Measurements from ENCODE around the gene SERGEF. TPM values are rescaled to one million over a fixed set of nuclear protein-coding genes. Genes with fewer than 3 reads are reported as not detected.

Gene SERGEF
- total and polyA plus RNA-seq, 2 donors from 2014 or later, result 33.2 to 63.0 TPM

DNA sequence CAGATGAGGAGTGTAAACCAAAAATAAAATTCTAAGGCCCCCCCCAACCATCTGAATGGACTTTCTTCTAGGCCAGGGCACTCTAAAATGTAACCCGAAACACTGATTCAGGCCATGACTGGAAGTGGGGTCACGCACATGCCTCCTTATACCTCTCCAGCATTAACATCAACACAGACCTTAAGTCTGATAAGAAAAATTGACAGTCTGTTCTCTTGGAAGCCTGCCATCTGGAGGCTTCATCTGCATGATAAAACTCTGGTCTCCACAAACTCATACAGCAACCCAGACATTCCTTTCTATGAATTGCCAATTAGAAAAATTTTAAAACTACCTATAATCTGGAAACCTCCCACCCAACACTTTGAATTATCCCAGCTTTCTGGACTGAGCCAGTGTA, 3.9 kb upstream of the SERGEF start:
- TF ChIP-seq, protein P1, sequence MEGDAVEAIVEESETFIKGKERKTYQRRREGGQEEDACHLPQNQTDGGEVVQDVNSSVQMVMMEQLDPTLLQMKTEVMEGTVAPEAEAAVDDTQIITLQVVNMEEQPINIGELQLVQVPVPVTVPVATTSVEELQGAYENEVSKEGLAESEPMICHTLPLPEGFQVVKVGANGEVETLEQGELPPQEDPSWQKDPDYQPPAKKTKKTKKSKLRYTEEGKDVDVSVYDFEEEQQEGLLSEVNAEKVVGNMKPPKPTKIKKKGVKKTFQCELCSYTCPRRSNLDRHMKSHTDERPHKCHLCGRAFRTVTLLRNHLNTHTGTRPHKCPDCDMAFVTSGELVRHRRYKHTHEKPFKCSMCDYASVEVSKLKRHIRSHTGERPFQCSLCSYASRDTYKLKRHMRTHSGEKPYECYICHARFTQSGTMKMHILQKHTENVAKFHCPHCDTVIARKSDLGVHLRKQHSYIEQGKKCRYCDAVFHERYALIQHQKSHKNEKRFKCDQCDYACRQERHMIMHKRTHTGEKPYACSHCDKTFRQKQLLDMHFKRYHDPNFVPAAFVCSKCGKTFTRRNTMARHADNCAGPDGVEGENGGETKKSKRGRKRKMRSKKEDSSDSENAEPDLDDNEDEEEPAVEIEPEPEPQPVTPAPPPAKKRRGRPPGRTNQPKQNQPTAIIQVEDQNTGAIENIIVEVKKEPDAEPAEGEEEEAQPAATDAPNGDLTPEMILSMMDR (IDR thresholded peaks at IDR 0.05; ENCODE audit: borderline replicate concordance, extremely low read depth, insufficient read depth), result no peak
- H3K4me1 ChIP-seq (ENCODE audit: control insufficient read depth in 2 of 3, insufficient read depth in 2 of 3, low read depth in 1 of 3, low read length in 3 of 3), result peaks cover 0 to 5% (median 0%) of the 10 kb centered on the region in 3 donors
- no peaks in the 10 kb centered on the region for H3K36me3 ChIP-seq (ENCODE audit: control insufficient read depth in 2 of 3, insufficient read depth in 3 of 3, low read length in 3 of 3)
- no peaks in the 10 kb centered on the region for H3K9me3 ChIP-seq (ENCODE audit: control insufficient read depth in 2 of 3, insufficient read depth in 1 of 3, low read length in 3 of 3)
- DNase-seq (no peak), FAIRE-seq (no peak)
- H3K9ac ChIP-seq (ENCODE audit: low read length in 3 of 3), result no peak overlapping the region
- intact Hi-C loops (cut with DNase I), result no loop called here
- H3K4me3 ChIP-seq (ENCODE audit: low read length in 3 of 3), result no peak overlapping the region
- H3K27ac ChIP-seq (ENCODE audit: low read depth in 2 of 2, low read length in 2 of 2), result no peak overlapping the region
- H3K27me3 ChIP-seq (ENCODE audit: control insufficient read depth, insufficient read depth, low read length), result no peaks in the 10 kb centered on the region

DNA sequence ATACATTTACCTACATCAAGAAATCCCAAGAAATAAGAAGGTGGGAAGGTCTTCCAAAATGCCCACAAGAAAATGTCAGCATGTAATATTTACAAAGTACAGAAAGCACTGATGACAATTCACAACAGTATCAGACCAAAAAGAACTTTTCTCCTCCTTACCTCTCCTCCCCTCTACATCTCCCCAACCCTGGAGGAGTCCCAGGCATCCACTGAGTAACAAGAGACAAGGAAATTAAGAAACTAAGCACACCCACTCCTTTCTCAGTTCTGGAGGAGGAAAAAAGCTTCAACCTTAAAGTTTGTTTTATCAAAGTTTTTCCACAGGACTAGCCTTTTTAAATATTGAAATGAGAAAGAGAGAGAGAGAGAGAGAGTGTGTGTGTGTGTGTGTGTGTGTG, 2.0 kb upstream of the SERGEF start:
- Histone ChIP-seq H3K27me3 (ENCODE audit: control insufficient read depth, insufficient read depth, low read length) (no peaks in the 10 kb centered on the region), H3K4me1 (ENCODE audit: control insufficient read depth in 2 of 3, insufficient read depth in 2 of 3, low read depth in 1 of 3, low read length in 3 of 3) (peaks cover 0 to 5% (median 0%) of the 10 kb centered on the region in 3 donors), H3K27ac (ENCODE audit: low read depth in 2 of 2, low read length in 2 of 2) (no peak overlapping the region), H3K9me3 (ENCODE audit: control insufficient read depth in 2 of 3, insufficient read depth in 1 of 3, low read length in 3 of 3) (no peaks in the 10 kb centered on the region), H3K4me3 (ENCODE audit: low read length in 3 of 3) (no peak overlapping the region), H3K9ac (ENCODE audit: low read length in 3 of 3) (no peak overlapping the region), H3K36me3 (ENCODE audit: control insufficient read depth in 2 of 3, insufficient read depth in 3 of 3, low read length in 3 of 3) (no peaks in the 10 kb centered on the region)
- no peak for DNase-seq
- no peak for FAIRE-seq
- TF ChIP-seq, protein P1 (IDR thresholded peaks at IDR 0.05; ENCODE audit: borderline replicate concordance, extremely low read depth, insufficient read depth), result no peak
- intact Hi-C loops (cut with DNase I), result no loop called here

DNA sequence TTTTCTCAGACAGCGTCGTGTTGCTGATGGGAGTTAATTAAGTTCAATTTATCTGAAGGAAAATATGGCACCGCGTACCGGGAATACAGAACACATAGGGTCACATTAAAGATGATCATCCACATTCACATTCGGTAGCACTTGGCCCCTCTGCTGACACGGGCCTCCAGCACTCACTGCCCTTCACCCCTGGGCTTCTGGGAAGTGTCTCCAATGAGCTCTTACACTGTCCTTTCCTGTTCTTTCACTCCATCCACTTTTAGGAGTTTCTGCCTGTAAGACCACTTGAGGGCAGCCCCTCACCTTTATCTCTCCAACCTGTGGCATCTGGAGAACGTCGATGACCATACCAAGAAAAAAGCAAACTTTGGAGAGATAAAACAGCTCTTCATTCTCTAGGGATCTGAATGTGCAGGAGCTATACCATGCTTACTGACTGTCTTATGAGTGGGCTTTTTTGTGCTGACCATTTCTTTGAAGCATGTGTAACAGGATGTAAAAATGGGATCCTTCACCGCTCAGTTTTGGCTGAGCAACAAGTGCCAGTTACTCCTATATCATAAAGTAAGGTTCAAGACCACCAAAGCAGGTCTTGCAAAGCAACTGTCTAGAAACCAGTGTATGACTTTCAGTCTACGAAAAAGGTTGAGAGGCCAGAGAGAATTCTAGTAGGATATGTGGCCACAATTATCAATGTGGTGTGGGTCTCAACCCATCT, 1.1 kb upstream of the SERGEF start:
- H3K9ac ChIP-seq (ENCODE audit: low read length in 3 of 3), result peak overlapping the region; percentile 50 to 87 (median 71)

More for the DNA sequence above, 1.1 kb upstream of the SERGEF start:
- no peak for FAIRE-seq
- H3K27me3 ChIP-seq (ENCODE audit: control insufficient read depth, insufficient read depth, low read length), result no peaks in the 10 kb centered on the region
- H3K36me3 ChIP-seq (ENCODE audit: control insufficient read depth in 2 of 3, insufficient read depth in 3 of 3, low read length in 3 of 3), result no peaks in the 10 kb centered on the region
- intact Hi-C loops (cut with DNase I), result no loop called here
- H3K4me3 ChIP-seq (ENCODE audit: low read length in 3 of 3), result peak overlapping the region; percentile 72 to 95 (median 84)
- H3K9me3 ChIP-seq (ENCODE audit: control insufficient read depth in 2 of 3, insufficient read depth in 1 of 3, low read length in 3 of 3), result no peaks in the 10 kb centered on the region
- peaks cover 0 to 5% (median 0%) of the 10 kb centered on the region in 3 donors for H3K4me1 ChIP-seq (ENCODE audit: control insufficient read depth in 2 of 3, insufficient read depth in 2 of 3, low read depth in 1 of 3, low read length in 3 of 3)
- TF ChIP-seq, protein P1 (IDR thresholded peaks at IDR 0.05; ENCODE audit: borderline replicate concordance, extremely low read depth, insufficient read depth), result no peak
- no peak overlapping the region for H3K27ac ChIP-seq (ENCODE audit: low read depth in 2 of 2, low read length in 2 of 2)
- peak in 2 of 5 donors; percentile 10 to 57 for DNase-seq

Data from kidney (tissue), 14 donors.